ENCODE results near the gene HIPK4.

HIPK4 gene

GRCh38 chr19:40331052-40331451 is 58.9 kb downstream of the HIPK4 start:
- TF ChIP-seq, protein P1, sequence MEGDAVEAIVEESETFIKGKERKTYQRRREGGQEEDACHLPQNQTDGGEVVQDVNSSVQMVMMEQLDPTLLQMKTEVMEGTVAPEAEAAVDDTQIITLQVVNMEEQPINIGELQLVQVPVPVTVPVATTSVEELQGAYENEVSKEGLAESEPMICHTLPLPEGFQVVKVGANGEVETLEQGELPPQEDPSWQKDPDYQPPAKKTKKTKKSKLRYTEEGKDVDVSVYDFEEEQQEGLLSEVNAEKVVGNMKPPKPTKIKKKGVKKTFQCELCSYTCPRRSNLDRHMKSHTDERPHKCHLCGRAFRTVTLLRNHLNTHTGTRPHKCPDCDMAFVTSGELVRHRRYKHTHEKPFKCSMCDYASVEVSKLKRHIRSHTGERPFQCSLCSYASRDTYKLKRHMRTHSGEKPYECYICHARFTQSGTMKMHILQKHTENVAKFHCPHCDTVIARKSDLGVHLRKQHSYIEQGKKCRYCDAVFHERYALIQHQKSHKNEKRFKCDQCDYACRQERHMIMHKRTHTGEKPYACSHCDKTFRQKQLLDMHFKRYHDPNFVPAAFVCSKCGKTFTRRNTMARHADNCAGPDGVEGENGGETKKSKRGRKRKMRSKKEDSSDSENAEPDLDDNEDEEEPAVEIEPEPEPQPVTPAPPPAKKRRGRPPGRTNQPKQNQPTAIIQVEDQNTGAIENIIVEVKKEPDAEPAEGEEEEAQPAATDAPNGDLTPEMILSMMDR (IDR thresholded peaks at IDR 0.05; ENCODE audit: borderline replicate concordance, control extremely low read depth, extremely low read depth, insufficient read depth, missing control alignments), result no peak
- DNase-seq (ENCODE audit: low spot score), result no peak

More at GRCh38 chr19:40331052-40331451, 58.9 kb downstream of the HIPK4 start:
- in situ Hi-C loops (cut with MboI; ENCODE audit: low sequenced_read_pairs, unreplicated experiment), result no loop called here
